GM19468 (cell line): ENCODE results near the gene SLC35F4.
"Not testable (repeated sequence)": the region's sequence is repeated elsewhere in the genome, so short reads cannot be mapped to it uniquely, and the experiment has no call there.

Experiments used
- ATAC-seq: cut with Tn5 transposase; IDR thresholded peaks from one replicate; pipeline ENCODE4 v1.9.1; 2021; ENCODE audit warnings: mild to moderate bottlenecking, moderate library complexity, moderate number of reproducible peaks; ENCODE audit not compliant: unreplicated experiment; ENCODE audit errors: extremely low read depth

The SLC35F4 gene

DNA sequence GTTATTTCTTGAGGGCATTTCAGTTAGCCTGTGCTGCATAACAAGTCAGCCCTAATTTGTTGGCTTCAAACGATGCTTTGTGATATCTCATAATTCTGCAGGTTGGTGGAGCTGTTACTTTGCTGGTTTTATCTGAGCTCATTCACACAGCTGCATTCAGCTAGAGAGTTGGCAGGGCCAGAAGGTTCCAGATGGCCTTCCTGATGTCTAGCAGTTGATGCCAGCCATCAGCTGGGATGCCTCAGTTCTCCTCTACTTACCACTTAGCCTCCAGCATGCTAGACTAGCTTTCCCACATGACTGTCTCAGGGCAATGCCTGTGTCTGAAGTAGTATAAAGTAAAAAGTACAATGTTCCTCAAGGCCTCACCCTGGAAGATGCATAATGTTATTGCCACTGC is 130.6 kb downstream of the SLC35F4 start:
- ATAC-seq = no peak

DNA sequence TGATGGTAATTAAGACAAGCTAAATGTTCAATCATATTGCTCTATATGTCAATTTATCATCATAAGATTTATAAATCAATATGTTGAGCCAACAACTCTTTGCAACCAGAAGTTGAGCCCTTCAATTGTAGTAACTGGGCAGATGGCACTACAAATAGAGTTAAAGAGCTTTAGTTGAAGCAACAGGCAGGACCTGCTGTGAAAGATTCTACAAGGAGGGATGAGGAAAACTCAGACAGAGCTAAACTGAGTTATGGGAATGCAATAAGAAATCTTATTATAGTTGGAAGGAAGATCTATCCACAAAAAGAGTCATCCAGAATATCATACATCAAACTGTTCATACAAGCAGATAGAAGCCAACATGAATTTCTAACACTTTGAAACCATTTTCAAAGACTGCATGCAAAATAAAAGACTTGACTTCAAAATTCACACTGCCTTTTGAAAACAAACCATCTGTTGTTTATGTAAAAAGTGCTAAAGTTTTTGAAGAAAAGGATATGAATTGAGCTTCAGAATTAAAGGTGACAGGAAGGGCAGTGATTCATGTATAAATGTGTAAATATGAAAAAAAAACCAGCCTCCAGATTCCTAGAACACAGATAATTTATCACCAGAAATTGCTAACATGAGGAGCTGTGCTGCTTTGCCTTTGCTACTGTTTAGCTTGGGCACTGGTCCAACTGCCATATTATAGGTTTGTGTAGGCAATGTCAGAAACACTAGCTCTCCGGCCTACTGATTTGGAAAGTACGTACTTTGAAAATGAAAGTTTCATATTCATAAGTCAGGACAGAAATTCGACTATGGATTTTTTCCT is 133.2 kb downstream of the SLC35F4 start:
- ATAC-seq = no peak

DNA sequence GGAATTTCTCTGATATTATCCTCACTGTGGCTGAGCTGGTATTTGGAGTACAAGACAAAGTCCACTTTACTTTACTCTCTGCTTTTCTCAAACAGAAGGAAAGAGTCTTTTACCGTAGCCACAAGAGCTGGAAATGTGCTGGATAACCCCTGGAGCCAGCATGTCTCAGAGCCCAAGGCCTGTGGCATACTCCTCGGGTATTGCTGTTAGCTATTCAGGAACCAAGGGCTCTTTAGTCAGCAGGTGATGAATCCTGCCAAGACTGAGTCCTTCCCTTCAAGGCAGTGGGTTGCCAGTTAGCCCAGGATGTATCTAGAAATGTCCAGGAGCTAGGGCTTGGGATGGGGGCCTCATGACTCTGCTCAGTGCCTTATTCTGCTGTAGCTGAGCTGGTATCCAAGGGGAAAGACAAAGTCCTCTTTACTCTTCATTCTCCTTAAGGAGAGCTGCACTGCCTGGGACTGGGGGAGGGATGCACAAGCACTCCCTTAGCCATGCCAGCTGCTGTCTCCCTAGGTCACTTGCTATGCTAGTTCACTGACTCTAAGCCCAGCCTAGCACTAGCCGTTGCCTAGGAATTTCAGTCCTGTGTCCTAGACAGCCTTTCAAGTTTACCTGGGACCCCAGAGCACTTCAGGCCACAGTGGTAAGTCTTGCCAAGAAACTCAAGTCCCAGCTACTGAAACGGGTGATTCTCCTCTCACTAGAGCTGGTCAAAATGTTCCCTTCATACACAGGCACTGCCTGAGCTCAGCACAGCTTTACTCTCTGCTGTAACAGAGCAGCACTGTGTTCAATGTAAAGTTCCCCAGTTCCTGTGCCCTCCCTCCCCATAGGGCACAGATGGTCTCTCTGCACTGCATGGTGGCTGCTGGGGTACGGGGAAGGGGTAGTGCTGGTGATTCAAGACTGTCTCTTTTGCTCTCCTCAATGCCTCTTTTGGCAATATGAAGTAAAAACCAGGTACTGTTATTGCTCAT is 136.4 kb downstream of the SLC35F4 start:
- no peak for ATAC-seq

- no peak for ATAC-seq
Measured at GRCh38 chr14:57725399-57726077, 140.4 kb downstream of the SLC35F4 start.

- not testable (repeated sequence) for ATAC-seq
Measured at GRCh38 chr14:57722141-57722540, 143.8 kb downstream of the SLC35F4 start.

- ATAC-seq = no peak
Measured at GRCh38 chr14:57714487-57714931, 151.4 kb downstream of the SLC35F4 start.

- no peak for ATAC-seq
Measured at GRCh38 chr14:57712698-57713097, 153.2 kb downstream of the SLC35F4 start.

- ATAC-seq = no peak
Measured at GRCh38 chr14:57712102-57712501, 153.8 kb downstream of the SLC35F4 start.

- ATAC-seq = no peak
Measured at GRCh38 chr14:57709909-57710308, 156.0 kb downstream of the SLC35F4 start.

DNA sequence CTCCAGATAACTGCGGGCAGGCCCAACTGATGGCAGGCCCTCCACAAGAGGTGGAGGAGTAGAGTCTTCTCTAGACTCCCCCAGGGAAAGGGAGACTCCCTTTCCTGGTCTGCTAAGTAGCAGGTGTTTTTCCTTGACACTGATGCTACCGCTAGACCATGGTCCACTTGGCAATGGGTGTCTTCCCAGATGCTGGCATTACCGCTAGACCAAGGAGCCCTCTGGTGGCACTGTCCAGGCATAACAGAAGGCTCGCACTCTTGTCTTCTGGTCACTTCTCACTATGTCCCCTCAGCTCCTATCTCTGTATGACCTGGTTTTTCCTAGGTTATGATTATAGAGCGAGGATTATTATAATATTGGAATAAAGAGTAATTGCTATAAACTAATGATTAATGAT is 156.8 kb downstream of the SLC35F4 start:
- not testable (repeated sequence) for ATAC-seq

- no peak for ATAC-seq
Measured at GRCh38 chr14:57707219-57707618, 158.7 kb downstream of the SLC35F4 start.

- ATAC-seq = no peak
Measured at GRCh38 chr14:57704763-57705162, 161.1 kb downstream of the SLC35F4 start.

DNA sequence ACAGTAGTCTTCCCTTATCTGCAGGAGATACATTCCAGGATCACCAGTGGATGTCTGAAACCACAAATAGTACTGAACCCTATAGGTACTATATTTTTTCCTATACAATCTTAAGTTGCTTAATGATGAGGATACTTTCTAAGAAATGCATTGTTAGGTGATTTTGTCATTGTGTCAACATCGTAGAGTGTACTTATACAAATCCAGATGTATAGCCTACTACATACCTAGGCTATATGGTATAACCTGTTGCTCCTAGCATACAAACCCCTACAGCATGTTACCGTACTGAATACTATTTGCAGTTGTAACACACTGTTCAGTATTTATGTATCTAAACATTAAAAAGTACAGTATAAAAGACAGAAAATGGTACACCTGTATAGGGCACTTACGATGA is 165.9 kb downstream of the SLC35F4 start:
- no peak for ATAC-seq

GRCh38 chr14:57692671-57693070 is 173.2 kb downstream of the SLC35F4 start:
- no peak for ATAC-seq

GRCh38 chr14:57687416-57687815 is 178.5 kb downstream of the SLC35F4 start:
- ATAC-seq = no peak

DNA sequence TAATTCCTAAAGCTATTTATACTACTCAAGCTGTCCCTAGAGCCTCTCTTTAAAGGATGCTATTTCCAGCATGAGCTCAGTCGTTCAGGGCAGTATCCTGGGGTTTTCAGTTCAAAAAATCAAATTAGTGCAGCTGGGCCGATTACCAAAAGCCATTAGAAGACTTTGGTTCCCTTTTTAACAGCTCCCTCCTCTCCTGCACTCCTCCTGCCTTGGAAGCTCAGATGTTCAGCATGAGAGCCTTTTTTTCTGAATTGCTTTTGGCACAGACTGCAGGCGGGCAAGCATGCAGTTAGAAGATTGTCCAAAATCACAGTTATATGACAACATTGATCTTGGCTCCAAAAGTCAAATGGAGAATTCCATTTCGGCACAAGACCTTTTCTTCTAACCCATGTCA is 179.6 kb downstream of the SLC35F4 start:
- no peak for ATAC-seq

- no peak for ATAC-seq
Measured at GRCh38 chr14:57671021-57671420, 194.9 kb downstream of the SLC35F4 start.

- no peak for ATAC-seq
Measured at GRCh38 chr14:57660208-57660607, 205.7 kb downstream of the SLC35F4 start.

- no peak for ATAC-seq
Measured at GRCh38 chr14:57659052-57659451, 206.8 kb downstream of the SLC35F4 start.

GRCh38 chr14:57657487-57657886 is 208.4 kb downstream of the SLC35F4 start:
- no peak for ATAC-seq
